Calu3 (cell line): ENCODE results near the gene SGCD. TPM values are rescaled to one million over a fixed set of nuclear protein-coding genes. Genes with fewer than 3 reads are reported as not detected.

Experiments used
- BruUV-seq: library from RNA; stranded (reverse); fragments of 400-500 nt; replicated peaks from 2 replicates; lab custom pipeline; 2021; lab: Mats Ljungman, UMichigan
- CTCF ChIA-PET: fragments of 300-600 bp; sonication (Branson Sonifier 250); formaldehyde crosslinking; loops from one replicate; lab custom pipeline; 2022; ENCODE audit warnings: antibody characterized with exemption; lab: Charles Lee
- DNase-seq: peaks from one replicate; pipeline ENCODE4 v3.0.0; 2022
- H3K27ac Mint-ChIP-seq: one replicate; pipeline ENCODE4 v1.8.0; 2022; ENCODE audit warnings: mixed read lengths; ENCODE audit not compliant: unreplicated experiment
- H3K27me3 Mint-ChIP-seq: one replicate; pipeline ENCODE4 v1.8.0; 2022; ENCODE audit warnings: mixed read lengths; ENCODE audit not compliant: unreplicated experiment
- H3K36me3 Mint-ChIP-seq: one replicate; pipeline ENCODE4 v1.8.0; 2022; ENCODE audit warnings: mild to moderate bottlenecking, moderate library complexity, mixed read lengths; ENCODE audit not compliant: insufficient read depth, unreplicated experiment
- H3K4me1 Mint-ChIP-seq: one replicate; pipeline ENCODE4 v1.8.0; 2022; ENCODE audit warnings: mild to moderate bottlenecking, low read depth, mixed read lengths; ENCODE audit not compliant: unreplicated experiment
- H3K4me3 Mint-ChIP-seq: one replicate; pipeline ENCODE4 v1.8.0; 2022; ENCODE audit warnings: mild to moderate bottlenecking, low read depth, moderate library complexity, mixed read lengths; ENCODE audit not compliant: unreplicated experiment
- H3K9me3 Mint-ChIP-seq: one replicate; pipeline ENCODE4 v1.8.0; 2022; ENCODE audit warnings: low read depth, mixed read lengths; ENCODE audit not compliant: unreplicated experiment
- CTCF ChIP-seq: fragments of 200-600 bp; IDR thresholded peaks from one replicate; pipeline ENCODE4 v1.8.0; 2022; ENCODE audit warnings: antibody characterized with exemption; ENCODE audit not compliant: unreplicated experiment
- intact Hi-C: fragments of 100-400 bp; cut with micrococcal nuclease; formaldehyde crosslinking; loops from one replicate; pipeline ENCODE4 v1.10.0; 2022; ENCODE audit not compliant: unreplicated experiment
- total RNA-seq: library from RNA; stranded (reverse); gene quantifications from 2 replicates; pipeline ENCODE4 v1.2.3, GENCODE V29; 2022

SGCD gene
- total RNA-seq, 1 experiment from 2014 or later: not detected

GRCh38 chr5:156680831-156681230 lies 353.9 kb downstream of the SGCD start:
- H3K9me3 Mint-ChIP-seq: no peaks in the 10 kb centered on the region
- no peaks in the 10 kb centered on the region for H3K36me3 Mint-ChIP-seq
- DNase-seq: no peak
- peaks cover 17% of the 10 kb centered on the region for H3K4me1 Mint-ChIP-seq
- no TSS peak for BruUV-seq
- H3K4me3 Mint-ChIP-seq: no peak overlapping the region
- H3K27me3 Mint-ChIP-seq: peaks cover 21% of the 10 kb centered on the region
- CTCF ChIA-PET: no interaction called here
- TF ChIP-seq CTCF: no peak
- intact Hi-C loops: no loop called here
- no peak overlapping the region for H3K27ac Mint-ChIP-seq

DNA sequence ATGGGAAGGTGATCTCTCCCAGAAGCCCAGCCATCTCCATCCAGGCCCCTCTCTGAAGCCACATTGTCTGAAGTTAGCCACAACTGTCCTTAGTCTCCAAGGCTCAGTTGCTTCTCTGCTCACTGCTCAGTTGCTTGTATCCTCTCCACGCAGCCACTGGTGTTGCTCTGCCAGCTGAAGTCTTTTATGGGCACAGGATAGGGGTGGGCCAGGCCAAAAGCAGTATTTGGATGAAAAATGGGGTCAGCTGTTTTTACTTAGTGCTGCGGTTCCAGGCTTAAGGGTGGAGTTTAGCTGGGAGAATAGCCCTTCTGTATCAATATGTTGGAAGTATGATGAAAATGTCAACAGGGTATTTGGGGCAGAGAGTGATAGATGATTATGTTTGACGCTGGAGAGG lies 354.3 kb downstream of the SGCD start:
- TF ChIP-seq CTCF: no peak
- Mint-ChIP-seq H3K27ac (no peak overlapping the region), H3K27me3 (peaks cover 25% of the 10 kb centered on the region), H3K36me3 (no peaks in the 10 kb centered on the region), H3K4me3 (no peak overlapping the region), H3K9me3 (no peaks in the 10 kb centered on the region), H3K4me1 (peaks cover 17% of the 10 kb centered on the region)
- intact Hi-C loops: no loop called here
- no TSS peak for BruUV-seq
- CTCF ChIA-PET: no interaction called here
- no peak for DNase-seq

- no peak for DNase-seq
- CTCF ChIA-PET: interaction anchor here (0.6 kb wide), 1 partner anchor 239 kb away, joined by 4 read pairs; no protein-coding TSS in a partner anchor
- Mint-ChIP-seq H3K9me3 (no peaks in the 10 kb centered on the region), H3K36me3 (no peaks in the 10 kb centered on the region), H3K4me3 (no peak overlapping the region), H3K27ac (no peak overlapping the region), H3K27me3 (peaks cover 38% of the 10 kb centered on the region), H3K4me1 (peaks cover 14% of the 10 kb centered on the region)
- no TSS peak for BruUV-seq
- intact Hi-C loops: no loop called here
- TF ChIP-seq CTCF: no peak
Observed at GRCh38 chr5:156682971-156683370, 356.0 kb downstream of the SGCD start.

DNA sequence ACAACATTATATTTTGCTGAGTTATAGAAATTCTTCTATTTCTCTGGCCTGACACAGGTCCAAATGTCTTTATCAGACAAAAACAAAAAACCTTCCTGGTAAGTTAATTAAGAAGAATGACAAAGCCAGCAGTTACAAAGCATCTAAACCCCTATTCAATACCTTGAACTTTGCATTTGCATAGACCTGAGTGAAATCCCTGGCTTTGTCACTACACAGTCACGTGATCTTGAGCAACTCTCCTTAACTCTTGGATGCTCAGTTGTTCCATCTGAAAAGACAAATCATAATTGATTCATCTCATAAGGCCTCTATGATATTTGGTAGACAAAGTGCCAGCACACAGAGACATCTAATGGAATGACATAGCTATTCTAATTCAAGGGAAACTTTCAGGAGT lies 356.5 kb downstream of the SGCD start:
- no peak overlapping the region for H3K4me3 Mint-ChIP-seq
- intact Hi-C loops: no loop called here
- no peak overlapping the region for H3K27ac Mint-ChIP-seq
- H3K9me3 Mint-ChIP-seq: no peaks in the 10 kb centered on the region
- peaks cover 9% of the 10 kb centered on the region for H3K4me1 Mint-ChIP-seq
- H3K36me3 Mint-ChIP-seq: no peaks in the 10 kb centered on the region
- DNase-seq: no peak
- CTCF ChIA-PET: interaction anchor here (0.6 kb wide), 1 partner anchor 238 kb away, joined by 4 read pairs; no protein-coding TSS in a partner anchor
- TF ChIP-seq CTCF: no peak
- H3K27me3 Mint-ChIP-seq: peaks cover 38% of the 10 kb centered on the region
- no TSS peak for BruUV-seq
